UCSD-AML1 (cell line): Measurements from ENCODE around the gene HSD17B14.
"Not testable (repeated sequence)": the region's sequence is repeated elsewhere in the genome, so short reads cannot be mapped to it uniquely, and the experiment has no call there.

Source experiments
- DNase-seq: peaks from one replicate; lab custom pipeline; 2025; ENCODE audit not compliant: unreplicated experiment; lab: John Stamatoyannopoulos, UW

Gene HSD17B14

GRCh38 chr19:48836089-48837017, at the start of gene HSD17B14:
Gene HSD17B14 (minus strand): TSS chr19:48836491. CDS start chr19:48836411, 80 bp downstream.
- peak; percentile 59 for DNase-seq

- no peak for DNase-seq
Observed at GRCh38 chr19:48883726-48884125, 47.4 kb upstream of the HSD17B14 start.

DNA sequence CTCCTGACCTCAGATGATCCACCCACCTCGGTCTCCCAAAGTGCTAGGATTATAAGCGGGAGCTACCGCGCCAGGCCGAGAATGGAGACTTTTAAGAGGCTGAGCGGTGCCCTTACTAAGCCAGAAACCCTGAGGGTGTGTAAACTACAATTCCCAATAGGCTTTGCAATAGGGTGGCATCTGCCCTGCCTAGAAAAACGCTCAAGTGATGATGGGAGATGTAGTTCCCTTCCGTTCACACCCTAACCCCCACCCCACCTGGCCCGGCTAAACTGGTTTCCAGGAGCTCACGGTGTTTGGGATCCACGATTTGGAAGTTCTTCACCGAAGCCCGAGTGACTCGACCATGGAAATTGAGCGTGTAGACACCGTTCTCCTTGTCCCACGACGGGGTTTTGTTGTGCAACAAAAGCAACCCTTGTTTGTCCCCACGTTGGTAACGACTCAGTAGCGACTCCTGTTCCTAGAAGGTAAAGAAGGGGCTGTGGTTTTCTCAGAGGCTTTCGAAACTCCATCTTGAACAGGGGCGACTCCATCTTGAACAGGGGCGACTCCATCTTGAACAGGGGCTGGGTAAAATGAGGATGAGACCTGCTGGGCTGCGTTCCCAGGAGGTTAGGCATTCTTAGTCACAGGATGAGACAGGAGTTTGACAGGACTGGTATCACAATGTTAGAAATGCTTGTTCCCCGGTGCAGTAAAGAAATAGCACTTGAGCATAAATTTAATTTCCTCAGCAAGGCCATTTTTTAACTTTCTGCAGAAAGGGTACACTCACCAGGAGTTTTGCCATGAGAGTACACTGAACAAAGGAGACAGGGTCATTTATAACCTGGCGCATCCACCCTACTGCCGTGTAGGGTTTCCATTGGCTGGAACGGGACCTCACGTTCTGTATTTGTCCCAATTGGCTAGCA, 45.7 kb upstream of the HSD17B14 start:
- DNase-seq, result no peak

GRCh38 chr19:48879696-48880095, 43.4 kb upstream of the HSD17B14 start:
- not testable (repeated sequence) for DNase-seq

- no peak for DNase-seq
Observed at GRCh38 chr19:48879025-48879637, 42.8 kb upstream of the HSD17B14 start.

GRCh38 chr19:48878196-48879024, 42.1 kb upstream of the HSD17B14 start:
- DNase-seq, result peak; percentile 70

GRCh38 chr19:48877855-48878195, 41.5 kb upstream of the HSD17B14 start:
- DNase-seq, result no peak

- not testable (repeated sequence) for DNase-seq
Observed at GRCh38 chr19:48876043-48876981, 40.0 kb upstream of the HSD17B14 start.

DNA sequence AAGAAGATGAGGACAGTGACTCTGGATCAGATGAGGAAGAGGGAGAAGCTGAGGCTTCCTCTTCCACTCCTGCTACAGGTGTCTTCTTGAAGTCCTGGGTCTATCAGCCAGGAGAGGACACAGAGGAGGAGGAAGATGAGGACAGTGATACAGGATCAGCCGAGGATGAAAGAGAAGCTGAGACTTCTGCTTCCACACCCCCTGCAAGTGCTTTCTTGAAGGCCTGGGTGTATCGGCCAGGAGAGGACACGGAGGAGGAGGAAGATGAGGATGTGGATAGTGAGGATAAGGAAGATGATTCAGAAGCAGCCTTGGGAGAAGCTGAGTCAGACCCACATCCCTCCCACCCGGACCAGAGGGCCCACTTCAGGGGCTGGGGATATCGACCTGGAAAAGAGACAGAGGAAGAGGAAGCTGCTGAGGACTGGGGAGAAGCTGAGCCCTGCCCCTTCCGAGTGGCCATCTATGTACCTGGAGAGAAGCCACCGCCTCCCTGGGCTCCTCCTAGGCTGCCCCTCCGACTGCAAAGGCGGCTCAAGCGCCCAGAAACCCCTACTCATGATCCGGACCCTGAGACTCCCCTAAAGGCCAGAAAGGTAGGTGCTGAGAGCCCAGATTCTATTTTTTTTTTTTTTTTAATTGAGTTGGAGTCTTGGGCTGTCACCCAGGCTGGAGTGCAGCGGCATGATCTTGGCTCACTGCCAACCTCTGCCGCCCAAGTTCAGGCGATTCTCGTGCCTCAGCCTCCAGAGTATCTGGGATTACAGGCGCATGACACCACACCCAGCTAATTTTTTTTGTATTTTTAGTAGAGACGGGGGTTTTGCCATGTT, 38.2 kb upstream of the HSD17B14 start:
- DNase-seq, result peak; percentile 28

- peak; percentile 37 for DNase-seq
Observed at GRCh38 chr19:48873476-48874302, 37.4 kb upstream of the HSD17B14 start.

DNA sequence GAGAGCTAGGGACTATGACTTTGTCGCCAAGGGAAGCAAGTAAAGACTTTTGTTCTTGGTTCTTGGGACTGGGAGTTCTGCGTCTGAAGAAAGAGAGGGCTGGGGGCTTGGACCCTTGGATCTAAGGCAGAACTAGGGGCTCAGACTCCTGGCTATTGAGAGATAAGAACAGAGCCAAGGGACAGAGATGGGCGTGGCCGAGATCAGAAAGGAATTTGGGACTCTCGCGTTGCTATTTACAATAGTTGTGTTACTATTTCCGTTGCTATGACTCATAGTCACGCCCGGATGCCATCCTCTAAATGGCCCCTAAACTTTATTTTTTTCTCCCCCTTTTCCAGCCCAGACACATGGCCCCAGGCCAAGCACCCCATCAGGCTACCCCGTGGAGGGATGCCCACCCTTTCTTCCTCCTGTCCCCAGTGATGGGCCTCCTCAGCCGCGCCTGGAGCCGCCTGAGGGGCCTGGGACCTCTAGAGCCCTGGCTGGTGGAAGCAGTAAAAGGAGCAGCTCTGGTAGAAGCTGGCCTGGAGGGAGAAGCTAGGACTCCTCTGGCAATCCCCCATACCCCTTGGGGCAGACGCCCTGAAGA, 36.7 kb upstream of the HSD17B14 start:
- peak; percentile 70 for DNase-seq

GRCh38 chr19:48872182-48872883, 36.0 kb upstream of the HSD17B14 start, which contains the start of gene PPP1R15A:
Gene PPP1R15A (plus strand): TSS chr19:48872421. CDS start chr19:48873234, 813 bp downstream.
- DNase-seq, result peak; percentile 98

GRCh38 chr19:48871471-48872181, 35.3 kb upstream of the HSD17B14 start:
- DNase-seq, result not testable (repeated sequence)

DNA sequence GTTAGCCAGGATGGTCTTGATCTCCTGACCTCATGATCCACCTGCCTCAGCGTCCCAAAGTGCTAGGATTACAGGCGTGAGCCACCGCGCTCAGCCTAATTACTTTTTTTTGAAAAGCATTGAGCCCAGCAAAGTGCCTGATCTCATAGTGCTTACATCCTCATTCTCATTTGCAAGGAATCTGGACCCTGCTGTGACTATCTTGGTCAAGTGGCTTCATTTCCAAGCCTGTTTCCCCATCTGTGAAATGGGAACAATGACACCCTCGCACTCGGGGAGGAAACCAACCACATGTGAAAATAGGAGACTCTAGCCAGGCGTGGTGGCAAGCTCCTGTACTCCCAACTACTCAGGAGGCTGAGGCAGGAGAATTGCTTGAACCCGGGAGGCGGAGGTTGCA, 33.8 kb upstream of the HSD17B14 start:
- DNase-seq, result no peak

DNA sequence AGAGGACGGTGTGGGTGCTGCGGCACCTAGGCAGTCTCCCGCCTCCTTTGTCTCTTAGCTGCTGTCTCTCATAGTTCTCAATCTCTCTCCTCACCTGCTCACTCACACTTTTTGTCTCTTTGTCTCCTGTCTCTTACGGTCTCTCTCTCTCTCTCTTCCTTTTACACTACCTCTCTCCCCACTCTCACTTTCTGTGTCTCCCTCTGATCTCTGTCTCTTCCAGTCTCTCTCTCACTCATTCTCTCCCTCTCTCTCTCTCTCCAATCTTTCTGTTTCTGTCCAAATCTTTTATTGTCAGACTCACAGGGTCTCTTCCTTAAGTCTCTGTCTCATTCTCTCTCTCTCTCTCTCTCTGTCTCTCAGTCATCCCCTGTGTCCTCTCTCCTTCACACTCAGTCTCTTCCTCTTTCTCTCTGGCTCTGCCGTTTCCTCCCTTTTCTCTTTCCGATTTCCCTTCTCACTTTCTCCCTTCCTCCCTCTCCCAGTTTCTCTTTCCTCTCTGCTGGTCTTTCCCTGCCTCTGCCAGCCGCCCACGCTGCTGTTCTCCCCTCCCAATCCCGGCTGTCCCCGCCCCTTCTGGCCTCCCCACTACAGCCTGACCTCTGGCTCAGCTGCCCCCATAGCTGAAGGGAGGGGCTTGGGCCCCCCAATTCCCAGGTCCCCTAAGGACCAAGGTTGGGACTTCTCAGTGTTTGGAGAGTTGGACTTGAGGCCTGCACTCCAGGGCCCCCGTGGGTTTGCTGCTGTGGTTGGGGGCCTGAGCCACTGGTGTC, 32.0 kb upstream of the HSD17B14 start, which contains the start of gene PLEKHA4:
TSS of gene PLEKHA4 (minus strand) at position 504 of the 773 bp plus-strand sequence. CDS start 997 bp downstream, outside the sequence.
- DNase-seq, result peak; percentile 20
